Measurements from ENCODE around the gene KRT20. TPM values are rescaled to one million over a fixed set of nuclear protein-coding genes. Genes with fewer than 3 reads are reported as not detected.

Gene KRT20
- total and polyA plus RNA-seq, 2 of the 8 experiments (the other 6 are each of a cell fraction or from before 2014, with no cell fraction given): not detected

GRCh38 chr17:40915721-40916256 is 30.7 kb upstream of the KRT20 start:
- no peak overlapping the region for H3K4me3 ChIP-seq (ENCODE audit: extremely low read depth in 1 of 4, insufficient read depth in 2 of 4, low read depth in 3 of 4, low read length in 4 of 4)
- H3K4ac ChIP-seq (replicated peaks; ENCODE audit: insufficient read length, low read depth, low read length): no peak overlapping the region
- H3K27ac ChIP-seq (ENCODE audit: low read depth, low read length): no peak overlapping the region
- no peak overlapping the region for H3K9ac ChIP-seq (replicated peaks in 1 of 4; ENCODE audit: extremely low read depth in 1 of 4, low read depth in 3 of 4, low read length in 3 of 4)
- no peak overlapping the region for H2AFZ ChIP-seq (ENCODE audit: low read length)
- no peaks in the 10 kb centered on the region for H3K36me3 ChIP-seq (ENCODE audit: control insufficient read depth in 2 of 4, insufficient read depth in 4 of 4, low read length in 3 of 4)
- H4K20me1 ChIP-seq (replicated peaks in 1 of 2; ENCODE audit: control insufficient read depth in 1 of 2, insufficient read depth in 2 of 2, low read length in 2 of 2): no peaks in the 10 kb centered on the region
- DNase-seq (ENCODE audit: low read depth in 1 of 2, low spot score in 2 of 2): no peak
- no peak overlapping the region for H3K56ac ChIP-seq (replicated peaks; ENCODE audit: insufficient read length, low read depth, low read length)
- H3K14ac ChIP-seq (ENCODE audit: insufficient read length): no peak overlapping the region
- H4K5ac ChIP-seq (ENCODE audit: insufficient read length, low read depth, low read length): no peak overlapping the region
- no peak overlapping the region; the same call in 1 of the 2 replicates for H2BK12ac ChIP-seq (ENCODE audit: low read depth, low read length)
- H2AK5ac ChIP-seq (ENCODE audit: low read depth, low read length): no peak overlapping the region
- H2BK15ac ChIP-seq (ENCODE audit: low read length): no peak overlapping the region
- no peaks in the 10 kb centered on the region for H3K4me1 ChIP-seq (replicated peaks in 1 of 4; ENCODE audit: control insufficient read depth in 3 of 4, insufficient read depth in 4 of 4, low read length in 3 of 4)
- no peak overlapping the region for H2BK120ac ChIP-seq (replicated peaks; ENCODE audit: low read depth, low read length)
- no peaks in the 10 kb centered on the region for H3K79me2 ChIP-seq (ENCODE audit: control insufficient read depth in 1 of 2, insufficient read depth in 2 of 2, low read length in 2 of 2)
- no peak overlapping the region for H3K18ac ChIP-seq (ENCODE audit: extremely low read depth, low read length)
- WGBS, 2 experiments (ENCODE audit: extremely low coverage in 1 of 2, insufficient coverage in 1 of 2, insufficient read length in 1 of 2, insufficient replicate concordance in 2 of 2, low coverage in 1 of 2, low lambda C conversion rate in 2 of 2, missing lambda C conversion rate in 1 of 2): 86% methylated on average over 2 of the region's 2 CpGs; no CpG with 5 or more reads in 1 of the 2 experiments
- H3K4me2 ChIP-seq (ENCODE audit: insufficient read depth in 1 of 2, low read depth in 2 of 2, low read length in 2 of 2): no peak overlapping the region
- no peaks in the 10 kb centered on the region for H3K27me3 ChIP-seq (replicated peaks in 1 of 4; ENCODE audit: control insufficient read depth in 3 of 4, extremely low read depth in 1 of 4, insufficient read depth in 3 of 4, low read length in 3 of 4)
- no peak overlapping the region for H2BK5ac ChIP-seq (ENCODE audit: low read depth, low read length)
- no peaks in the 10 kb centered on the region for H3K79me1 ChIP-seq (ENCODE audit: low read depth, low read length)
- H4K8ac ChIP-seq (ENCODE audit: extremely low read depth, insufficient read depth, low read length): no peak overlapping the region
- H3K23ac ChIP-seq (ENCODE audit: insufficient read length): no peak overlapping the region
- no peak overlapping the region for H2BK20ac ChIP-seq (ENCODE audit: low read length)
- no peaks in the 10 kb centered on the region for H3K23me2 ChIP-seq (ENCODE audit: low read depth, low read length)
- H4K91ac ChIP-seq (replicated peaks; ENCODE audit: insufficient read length, low read length): no peak overlapping the region
- no peak for FAIRE-seq
- POLR2A ChIA-PET (ENCODE audit: partially characterized antibody): no interaction called here
- H3K9me3 ChIP-seq (ENCODE audit: insufficient read depth in 2 of 2, low read depth in 1 of 2, low read length in 1 of 2): no peaks in the 10 kb centered on the region
- CTCF ChIA-PET (ENCODE audit: partially characterized antibody): interaction anchor here (0.9 to 5.6 kb wide), 4 partner anchors 63 to 580 kb away, joined by 3 to 28 read pairs (median 4); no protein-coding TSS in a partner anchor
- TF ChIP-seq TCF12 (IDR thresholded peaks at IDR 0.05; ENCODE audit: low read depth, low read length) (no peak), JUN (IDR thresholded peaks at IDR 0.05; ENCODE audit: low read depth, low read length) (no peak), TAF7 (optimal IDR thresholded peaks at IDR 0.05; ENCODE audit: borderline replicate concordance, low read depth, low read length) (no peak), CHD1 (IDR thresholded peaks at IDR 0.05; ENCODE audit: low read depth, low read length) (no peak), BRCA1 (IDR thresholded peaks at IDR 0.05; ENCODE audit: low read depth, low read length) (no peak), ASH2L (IDR thresholded peaks at IDR 0.05; ENCODE audit: low read length) (no peak), CBX5 (IDR thresholded peaks at IDR 0.05; ENCODE audit: low read depth, low read length) (no peak), SRF (IDR thresholded peaks at IDR 0.05; ENCODE audit: low read depth, low read length) (no peak), CHD2 (IDR thresholded peaks at IDR 0.05; ENCODE audit: low read length) (no peak), GTF2F1 (IDR thresholded peaks at IDR 0.05; ENCODE audit: borderline replicate concordance, low read depth, low read length) (no peak), KDM5A (IDR thresholded peaks at IDR 0.05; ENCODE audit: low read length) (no peak)
